ENCODE data around the gene PIGK. TPM values are rescaled to one million over a fixed set of nuclear protein-coding genes. Genes with fewer than 3 reads are reported as not detected.

The PIGK gene
- total RNA-seq, 1 donor from 2014 or later, result 17.4 TPM

DNA sequence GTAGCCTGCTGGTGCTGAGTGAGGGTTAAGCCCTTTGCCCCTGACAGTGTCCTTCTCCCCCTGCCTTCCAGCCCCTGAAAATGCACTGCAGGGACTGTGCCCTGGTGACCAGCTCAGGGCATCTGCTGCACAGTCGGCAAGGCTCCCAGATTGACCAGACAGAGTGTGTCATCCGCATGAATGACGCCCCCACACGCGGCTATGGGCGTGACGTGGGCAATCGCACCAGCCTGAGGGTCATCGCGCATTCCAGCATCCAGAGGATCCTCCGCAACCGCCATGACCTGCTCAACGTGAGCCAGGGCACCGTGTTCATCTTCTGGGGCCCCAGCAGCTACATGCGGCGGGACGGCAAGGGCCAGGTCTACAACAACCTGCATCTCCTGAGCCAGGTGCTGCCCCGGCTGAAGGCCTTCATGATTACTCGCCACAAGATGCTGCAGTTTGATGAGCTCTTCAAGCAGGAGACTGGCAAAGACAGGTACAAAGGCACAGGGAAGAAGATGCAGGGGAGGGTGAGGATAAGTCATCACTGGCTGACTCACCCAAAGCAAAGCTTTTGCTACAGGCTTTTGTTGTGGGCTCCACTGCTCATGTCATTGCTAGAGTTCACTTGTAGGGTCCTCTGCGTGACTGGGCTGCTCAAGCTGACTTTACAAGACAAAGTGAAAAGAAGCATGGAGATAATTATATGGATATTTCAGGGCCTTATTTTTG lies 174.9 kb downstream of the PIGK start:
- DNase-seq (ENCODE audit: low read depth), result peak; percentile 64
- H3K4me3 ChIP-seq (ENCODE audit: low read depth, low read length), result no peak overlapping the region
- no peak for FAIRE-seq
- TF ChIP-seq, protein P1, sequence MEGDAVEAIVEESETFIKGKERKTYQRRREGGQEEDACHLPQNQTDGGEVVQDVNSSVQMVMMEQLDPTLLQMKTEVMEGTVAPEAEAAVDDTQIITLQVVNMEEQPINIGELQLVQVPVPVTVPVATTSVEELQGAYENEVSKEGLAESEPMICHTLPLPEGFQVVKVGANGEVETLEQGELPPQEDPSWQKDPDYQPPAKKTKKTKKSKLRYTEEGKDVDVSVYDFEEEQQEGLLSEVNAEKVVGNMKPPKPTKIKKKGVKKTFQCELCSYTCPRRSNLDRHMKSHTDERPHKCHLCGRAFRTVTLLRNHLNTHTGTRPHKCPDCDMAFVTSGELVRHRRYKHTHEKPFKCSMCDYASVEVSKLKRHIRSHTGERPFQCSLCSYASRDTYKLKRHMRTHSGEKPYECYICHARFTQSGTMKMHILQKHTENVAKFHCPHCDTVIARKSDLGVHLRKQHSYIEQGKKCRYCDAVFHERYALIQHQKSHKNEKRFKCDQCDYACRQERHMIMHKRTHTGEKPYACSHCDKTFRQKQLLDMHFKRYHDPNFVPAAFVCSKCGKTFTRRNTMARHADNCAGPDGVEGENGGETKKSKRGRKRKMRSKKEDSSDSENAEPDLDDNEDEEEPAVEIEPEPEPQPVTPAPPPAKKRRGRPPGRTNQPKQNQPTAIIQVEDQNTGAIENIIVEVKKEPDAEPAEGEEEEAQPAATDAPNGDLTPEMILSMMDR (IDR thresholded peaks at IDR 0.05; ENCODE audit: insufficient read depth, low read length, severe bottlenecking), result no peak
- no peaks in the 10 kb centered on the region for H3K27me3 ChIP-seq (ENCODE audit: control insufficient read depth, insufficient read depth, low read length)
- H3K36me3 ChIP-seq (ENCODE audit: control insufficient read depth, insufficient read depth, low read length), result no peaks in the 10 kb centered on the region

DNA sequence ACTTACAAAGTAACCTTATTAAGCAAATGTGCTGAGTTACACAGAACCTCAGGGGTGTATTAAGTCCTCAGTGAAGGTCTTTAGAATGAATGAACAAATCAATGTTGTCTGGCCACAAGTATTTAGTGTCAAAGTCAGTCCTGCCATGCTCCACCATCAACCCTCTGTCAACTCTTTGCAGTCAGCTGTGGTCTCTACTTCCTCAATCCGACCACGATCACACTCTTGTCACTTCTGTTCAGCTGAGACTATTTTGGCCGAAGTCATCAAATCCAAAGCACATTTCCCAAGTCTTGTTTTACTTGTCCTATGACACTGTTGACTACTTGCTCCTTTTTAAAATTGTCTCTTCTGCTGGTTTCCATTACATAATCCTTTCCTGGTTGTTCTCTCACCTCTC lies 178.4 kb downstream of the PIGK start:
- no peak overlapping the region for H3K4me3 ChIP-seq (ENCODE audit: low read depth, low read length)
- H3K27me3 ChIP-seq (ENCODE audit: control insufficient read depth, insufficient read depth, low read length), result no peaks in the 10 kb centered on the region
- no peaks in the 10 kb centered on the region for H3K36me3 ChIP-seq (ENCODE audit: control insufficient read depth, insufficient read depth, low read length)
- DNase-seq (ENCODE audit: low read depth) (no peak), FAIRE-seq (no peak)
- TF ChIP-seq, protein P1 (IDR thresholded peaks at IDR 0.05; ENCODE audit: insufficient read depth, low read length, severe bottlenecking), result no peak

- TF ChIP-seq, protein P1 (IDR thresholded peaks at IDR 0.05; ENCODE audit: insufficient read depth, low read length, severe bottlenecking), result no peak
- no peak for FAIRE-seq
- DNase-seq (ENCODE audit: low read depth), result peak; percentile 97
- H3K36me3 ChIP-seq (ENCODE audit: control insufficient read depth, insufficient read depth, low read length), result no peaks in the 10 kb centered on the region
- H3K27me3 ChIP-seq (ENCODE audit: control insufficient read depth, insufficient read depth, low read length), result no peaks in the 10 kb centered on the region
- H3K4me3 ChIP-seq (ENCODE audit: low read depth, low read length), result no peak overlapping the region
Measured at GRCh38 chr1:77039739-77040138, 179.5 kb downstream of the PIGK start.

DNA sequence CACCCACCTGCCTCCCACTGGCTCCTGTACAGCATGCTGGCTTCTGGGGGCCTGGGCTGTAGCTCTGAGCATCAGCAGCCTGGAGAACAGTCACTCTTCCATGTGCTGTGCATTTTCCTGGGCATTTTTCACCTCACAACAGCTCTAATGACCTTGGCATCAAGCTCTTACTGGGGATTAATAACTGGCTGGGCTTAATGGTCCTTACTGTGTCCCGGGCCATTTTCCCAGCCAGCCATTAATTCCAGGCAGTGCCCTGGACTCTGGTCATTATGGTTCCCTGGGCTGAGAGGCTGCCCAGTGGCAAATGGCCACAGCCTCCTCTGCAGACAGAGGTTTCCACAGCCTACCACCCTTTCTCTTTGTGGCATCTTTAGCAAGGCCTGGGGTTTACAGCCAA lies 180.1 kb downstream of the PIGK start:
- H3K27me3 ChIP-seq (ENCODE audit: control insufficient read depth, insufficient read depth, low read length), result no peaks in the 10 kb centered on the region
- FAIRE-seq (no peak), DNase-seq (ENCODE audit: low read depth) (no peak)
- H3K36me3 ChIP-seq (ENCODE audit: control insufficient read depth, insufficient read depth, low read length), result no peaks in the 10 kb centered on the region
- H3K4me3 ChIP-seq (ENCODE audit: low read depth, low read length), result no peak overlapping the region
- TF ChIP-seq, protein P1 (IDR thresholded peaks at IDR 0.05; ENCODE audit: insufficient read depth, low read length, severe bottlenecking), result no peak

Other genes with a start within 250 kb of the PIGK start
- not detected in 2 replicates for gene AK5, start 62.6 kb upstream of the PIGK start, total RNA-seq

All from bronchial epithelial cell (primary cell).